COLO668 (cell line): ENCODE data around the gene ZNF292.
"Not testable (repeated sequence)": the region's sequence is repeated elsewhere in the genome, so short reads cannot be mapped to it uniquely, and the experiment has no call there.

Source experiments
- DNase-seq: peaks from one replicate; lab custom pipeline; 2025; ENCODE audit not compliant: unreplicated experiment; lab: John Stamatoyannopoulos, UW

The ZNF292 gene

DNA sequence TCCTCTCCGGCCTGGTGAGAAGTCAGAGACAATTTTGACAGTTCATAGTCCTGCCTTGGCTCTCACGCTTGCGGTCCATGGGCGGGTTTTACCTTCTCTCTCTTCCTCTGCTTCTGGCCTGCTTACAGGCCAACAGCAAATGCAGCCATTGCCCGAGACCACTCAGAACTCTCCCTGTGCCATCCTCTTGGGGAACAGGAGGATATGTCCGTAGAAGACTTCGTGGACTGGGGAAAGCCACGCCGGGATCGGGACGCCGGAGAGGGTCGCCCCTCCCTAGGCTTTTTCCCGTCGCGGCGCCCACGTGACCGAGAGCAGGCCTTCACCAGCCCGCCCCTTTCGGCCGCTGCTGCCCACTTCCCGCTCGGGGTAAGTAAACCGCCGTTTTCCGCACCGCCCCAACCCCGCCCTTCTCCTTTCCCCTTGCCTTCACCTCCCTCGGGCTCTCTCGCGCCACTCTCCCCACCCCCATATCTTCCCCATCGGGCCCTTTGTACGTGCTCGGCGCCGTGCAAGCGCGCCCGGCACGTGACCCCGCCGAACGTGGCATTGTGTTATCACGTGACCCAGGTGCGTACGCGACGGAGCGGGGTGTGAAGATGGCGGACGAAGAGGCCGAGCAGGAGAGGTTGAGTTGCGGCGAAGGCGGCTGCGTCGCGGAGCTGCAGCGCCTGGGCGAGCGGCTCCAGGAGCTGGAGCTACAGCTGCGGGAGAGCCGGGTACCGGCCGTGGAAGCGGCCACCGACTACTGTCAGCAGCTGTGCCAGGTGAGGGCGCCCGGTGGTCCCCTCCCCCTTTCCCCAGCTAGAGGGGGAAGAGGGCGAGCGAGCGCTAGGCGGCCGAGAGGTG, at the start of gene ZNF292:
Gene ZNF292, plus strand, starts transcription at position 573 of the 849 bp plus-strand sequence. Its CDS starts 27 bp downstream, at position 600.
- peak; percentile 95 for DNase-seq

DNA sequence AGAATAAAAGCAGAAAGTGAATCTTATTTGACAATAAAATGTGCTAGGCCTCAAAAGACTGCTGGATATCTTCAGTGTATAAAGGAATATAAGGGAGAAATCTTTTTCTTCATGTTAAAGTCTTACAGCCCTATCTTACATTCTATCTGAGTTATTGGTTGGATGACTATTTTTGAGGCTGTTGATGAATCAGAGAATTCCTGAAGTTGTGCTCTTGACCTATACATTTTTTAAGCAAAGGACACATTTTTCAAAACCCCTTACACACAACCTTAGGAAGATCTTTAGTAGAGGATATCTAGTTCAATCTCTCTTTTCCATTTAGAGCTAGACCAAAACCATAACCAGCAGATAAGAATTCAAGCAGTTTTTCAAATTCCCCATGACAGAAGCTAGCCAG, 49.5 kb upstream of the ZNF292 start:
- DNase-seq = no peak

DNA sequence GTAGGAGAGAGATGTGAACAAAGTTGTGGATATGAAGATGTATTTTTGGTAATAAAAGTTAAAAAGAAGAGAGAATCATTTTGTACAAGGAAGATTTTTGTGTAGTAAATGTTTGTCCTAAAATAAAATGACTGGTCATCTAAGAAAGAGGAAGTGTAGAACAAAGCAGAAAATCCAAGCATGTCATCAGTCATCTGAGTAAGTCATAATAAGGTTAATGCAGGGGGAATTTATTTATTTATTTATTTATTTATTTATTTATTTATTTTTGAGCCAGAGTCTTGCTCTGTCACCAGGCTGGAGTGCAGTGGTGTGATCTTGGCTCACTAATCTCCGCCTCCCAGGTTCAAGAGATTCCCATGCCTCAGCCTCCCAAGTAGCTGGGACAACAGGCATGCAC, 44.7 kb upstream of the ZNF292 start:
- no peak for DNase-seq

DNA sequence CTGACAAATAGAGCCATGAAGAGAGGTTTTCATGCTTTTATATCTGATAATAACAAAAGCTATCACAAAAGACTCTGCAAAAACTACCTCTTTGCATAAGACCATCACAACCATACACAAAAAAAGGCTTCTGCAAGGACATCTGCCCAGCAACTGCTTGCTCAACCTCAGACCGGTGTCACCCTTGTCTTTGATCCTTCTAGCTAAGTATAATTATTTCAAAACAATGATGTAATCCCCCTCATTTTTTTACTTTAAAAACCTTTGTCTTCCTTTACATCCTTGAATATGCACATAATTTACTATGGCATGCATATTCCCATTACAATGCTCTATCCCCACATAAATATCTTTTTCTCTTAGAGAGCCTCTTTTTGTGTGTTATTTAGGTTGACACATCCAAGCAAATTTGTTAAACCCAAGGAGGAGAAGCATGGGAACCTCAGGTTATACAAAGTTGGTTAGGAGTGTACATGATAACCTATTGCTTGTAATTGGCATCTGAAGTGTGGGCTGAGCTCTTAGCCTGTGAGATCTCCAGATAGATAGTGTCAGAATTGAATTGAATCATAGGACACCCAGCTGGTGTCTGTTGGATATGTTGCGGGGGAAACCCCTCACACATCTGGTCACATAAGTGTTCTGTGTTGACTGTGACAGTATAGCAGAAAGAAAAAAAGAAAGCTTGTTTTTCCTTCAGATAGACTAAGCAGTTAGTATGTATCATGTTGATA, 39.8 kb upstream of the ZNF292 start:
- no peak for DNase-seq

DNA sequence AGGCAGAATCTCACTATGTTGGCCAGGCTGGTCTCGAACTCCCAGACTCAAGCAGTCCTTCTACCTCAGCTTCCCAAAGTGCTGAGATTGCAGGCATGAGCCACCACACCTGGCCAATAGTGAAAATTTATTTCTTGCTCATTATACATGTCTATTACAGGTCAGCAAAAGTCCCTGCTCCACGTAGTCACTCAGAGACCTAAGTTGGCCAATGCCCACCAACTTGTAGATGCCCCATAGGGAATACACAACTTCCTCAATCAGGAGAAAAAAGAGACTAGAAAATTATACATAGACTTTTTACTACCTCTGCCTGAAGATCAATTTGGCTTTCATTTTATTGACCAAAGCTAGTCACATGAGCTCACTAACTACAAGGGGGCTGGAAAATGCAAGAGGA, 38.4 kb upstream of the ZNF292 start:
- DNase-seq = no peak

DNA sequence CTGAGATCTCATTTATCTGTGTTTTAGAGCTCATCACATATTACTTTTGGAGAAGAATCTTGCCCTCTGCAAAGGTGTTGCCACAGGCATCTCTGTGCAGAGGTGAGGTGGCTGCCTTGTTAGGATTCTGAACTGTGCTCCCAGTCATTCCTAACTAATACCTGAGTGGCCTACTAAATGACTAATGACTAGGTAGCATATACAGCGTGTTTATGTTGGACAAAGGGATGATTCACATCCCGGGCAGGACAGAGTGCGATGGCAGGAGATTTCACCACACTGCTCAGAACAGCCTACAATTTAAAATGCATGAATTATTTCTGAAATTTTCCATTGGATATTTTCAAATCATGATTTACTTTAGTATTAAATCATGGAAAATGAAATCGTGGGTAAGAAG, 37.3 kb upstream of the ZNF292 start:
- DNase-seq = no peak

DNA sequence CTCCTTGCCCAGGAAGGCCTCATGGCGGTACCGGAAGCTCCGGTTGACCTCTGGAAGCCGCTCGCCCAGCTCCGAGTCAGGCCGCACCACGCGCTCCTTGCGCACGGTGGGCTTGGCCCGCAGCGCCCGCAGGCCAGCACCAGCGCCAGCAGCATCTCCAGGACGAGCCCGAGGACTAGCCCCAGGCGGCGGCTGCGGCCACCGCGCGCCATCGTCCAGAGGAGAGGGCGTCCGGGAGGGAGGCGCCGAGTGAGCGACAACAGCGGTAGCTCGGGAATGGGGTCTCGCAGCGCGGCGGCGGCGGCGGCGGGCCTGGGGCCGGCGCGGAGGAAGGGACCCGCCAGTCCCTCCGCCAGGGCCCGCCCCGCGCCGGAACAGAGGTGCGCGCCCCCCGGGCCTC, 32.9 kb upstream of the ZNF292 start:
- DNase-seq = no peak

DNA sequence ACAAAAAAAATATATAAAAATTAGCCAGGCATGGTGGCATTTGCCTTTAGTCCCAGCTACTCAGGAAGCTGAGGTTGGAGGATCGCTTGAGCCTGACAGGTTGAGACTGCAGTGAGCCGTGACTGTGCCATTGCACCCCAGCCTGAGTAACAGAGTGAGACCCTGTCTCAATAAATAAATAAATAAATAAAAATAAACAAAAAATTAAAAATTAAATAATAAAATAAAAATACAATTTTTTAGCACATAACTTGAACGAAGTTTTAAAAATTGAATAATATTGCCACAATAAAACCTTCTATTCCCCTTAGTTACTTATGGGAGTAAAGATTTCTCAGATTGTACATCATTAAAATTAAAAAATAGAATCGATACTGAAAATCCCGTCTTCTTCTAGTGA, 31.3 kb upstream of the ZNF292 start:
- no peak for DNase-seq

DNA sequence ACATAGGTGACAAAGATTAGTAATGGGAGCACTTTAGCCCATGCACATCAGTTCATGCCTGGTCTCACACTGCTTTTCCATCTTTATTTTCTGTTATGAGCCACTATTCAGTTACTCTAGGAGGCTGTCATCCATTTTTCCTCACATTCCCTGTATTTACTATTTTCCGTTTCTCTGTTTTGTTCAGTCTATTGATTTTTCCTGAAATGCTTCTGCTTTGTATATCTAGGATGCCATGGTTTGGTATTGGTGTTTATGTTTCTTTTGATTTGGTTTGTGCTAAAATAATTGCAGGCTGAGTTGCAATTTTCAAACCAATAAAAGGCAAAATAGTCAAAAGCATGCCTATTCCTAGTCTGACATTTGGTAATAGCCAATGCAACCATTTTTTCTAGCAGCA, 28.9 kb upstream of the ZNF292 start:
- no peak for DNase-seq

DNA sequence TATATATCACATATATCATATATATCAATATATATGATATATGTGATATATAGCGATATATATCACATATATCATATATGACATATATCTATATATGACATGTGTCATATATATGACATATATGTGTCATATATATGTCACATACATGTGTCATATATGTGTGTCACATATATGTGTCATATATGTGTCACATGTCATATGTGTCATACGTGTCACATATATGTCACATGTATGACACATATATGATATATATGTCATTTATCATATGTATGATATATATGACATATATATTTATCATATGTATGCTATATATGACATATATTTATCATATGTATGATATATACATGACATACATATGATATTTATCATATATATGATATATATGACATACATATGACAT, 27.6 kb upstream of the ZNF292 start:
- DNase-seq = no peak

DNA sequence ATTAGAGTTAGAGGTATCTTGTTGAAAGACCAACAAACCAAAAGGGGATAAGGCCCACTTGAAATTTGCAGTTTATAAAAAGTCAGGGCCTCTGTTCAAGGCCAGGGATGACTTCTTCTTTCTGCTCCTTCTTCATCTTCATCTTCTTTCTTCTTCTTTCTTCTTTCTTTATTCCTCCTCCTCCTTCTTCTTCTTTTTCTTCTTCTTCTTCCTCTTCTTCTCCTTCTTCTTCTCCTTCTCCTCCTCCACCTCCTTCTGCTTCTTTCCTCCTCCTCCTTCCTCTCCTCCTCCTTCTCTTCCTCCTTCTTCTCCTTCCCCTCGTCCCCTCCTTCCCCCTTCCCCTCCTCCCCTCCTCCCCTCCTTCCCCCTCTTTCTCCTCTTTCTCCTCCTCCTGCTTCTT, 18.4 kb upstream of the ZNF292 start:
- no peak for DNase-seq

DNA sequence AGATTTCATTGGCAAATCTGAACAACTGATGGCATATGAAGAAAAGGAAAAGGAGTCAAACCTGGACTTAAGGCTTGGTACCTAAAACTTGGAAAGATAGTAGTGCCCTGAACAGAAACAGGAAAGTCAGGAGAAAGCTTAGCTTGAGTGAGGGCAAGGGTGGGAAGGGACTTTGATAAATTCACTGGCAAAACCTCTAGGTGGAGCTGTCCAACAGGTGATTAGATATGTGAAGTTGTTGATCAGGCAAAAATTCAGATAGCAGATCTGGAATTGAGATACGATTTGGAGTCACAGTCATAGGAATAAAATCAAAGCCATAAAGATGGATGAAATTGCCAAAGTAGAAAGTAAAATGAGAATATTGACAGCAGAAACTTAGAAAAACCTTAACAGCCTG, 16.1 kb upstream of the ZNF292 start:
- peak; percentile 13 for DNase-seq

DNA sequence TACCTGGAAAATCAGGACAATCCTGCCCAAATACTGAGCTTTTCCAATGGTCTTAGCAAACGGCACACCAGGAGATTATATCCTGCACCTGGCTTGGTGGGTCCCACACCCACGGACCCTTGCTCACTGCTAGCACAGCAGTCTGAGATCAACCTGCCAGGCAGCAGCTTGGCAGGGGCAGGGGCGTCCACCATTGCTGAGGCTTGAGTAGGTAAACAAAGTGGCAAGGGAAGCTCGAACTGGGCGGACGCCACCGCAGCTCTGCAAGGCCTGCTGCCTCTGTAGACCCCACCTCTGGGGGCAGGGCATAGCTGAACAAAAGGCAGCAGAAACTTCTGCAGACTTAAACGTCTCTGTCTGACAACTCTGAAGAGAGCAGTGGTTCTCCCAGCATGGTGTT, 15.4 kb upstream of the ZNF292 start:
- not testable (repeated sequence) for DNase-seq

DNA sequence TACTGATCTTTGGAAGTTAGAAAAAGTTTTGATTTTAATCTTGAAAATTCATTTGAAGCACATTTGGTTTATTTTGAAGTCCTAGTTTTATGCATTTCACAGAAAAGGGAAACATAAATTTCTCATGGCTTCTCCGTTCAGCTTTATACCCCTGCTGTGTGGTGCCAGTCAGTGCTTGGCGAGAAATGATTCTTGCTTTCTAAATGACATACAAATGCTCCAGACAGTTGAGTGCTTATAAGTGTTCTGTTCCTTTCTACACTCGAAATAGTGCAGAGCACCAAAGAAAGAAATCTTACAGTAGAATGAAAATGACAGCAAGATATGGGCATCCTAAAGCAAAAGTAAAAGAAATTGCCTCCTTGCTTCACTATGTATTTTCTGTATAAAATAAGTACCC, 9.0 kb upstream of the ZNF292 start:
- DNase-seq = no peak

DNA sequence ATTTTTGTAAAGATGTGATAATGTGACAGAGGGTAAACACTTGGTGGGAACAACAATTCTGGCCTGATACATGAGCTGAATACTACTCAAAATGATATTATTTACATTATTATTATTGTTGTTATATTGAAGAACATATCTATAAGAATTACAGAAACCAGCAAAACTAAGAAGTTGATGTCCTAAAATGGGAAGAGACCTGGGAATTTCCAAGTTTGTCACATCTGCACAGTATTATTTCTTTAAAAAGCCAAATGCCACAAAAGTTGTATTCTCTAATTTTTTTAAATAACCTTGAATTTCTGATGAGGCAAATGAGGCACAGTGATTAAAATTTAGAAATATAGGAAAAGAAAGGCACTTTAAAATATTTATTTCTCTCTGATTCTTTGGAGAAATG, 5.0 kb upstream of the ZNF292 start:
- no peak for DNase-seq

DNA sequence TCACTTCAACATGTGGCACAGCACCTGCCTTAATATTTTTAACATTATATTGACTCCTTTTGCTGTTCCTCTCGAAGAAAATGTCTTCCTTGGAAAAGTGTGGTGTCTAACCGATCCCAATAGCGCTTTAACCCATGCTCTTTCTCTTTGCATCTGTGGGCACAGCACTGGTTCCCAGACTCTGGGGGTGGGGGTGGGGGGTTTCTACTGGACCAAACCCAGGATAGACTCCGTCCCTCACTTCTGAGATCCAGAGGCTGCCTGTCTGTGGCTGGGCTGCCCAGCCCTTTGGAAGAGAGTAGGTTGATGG, 3.9 kb upstream of the ZNF292 start:
- DNase-seq = no peak

DNA sequence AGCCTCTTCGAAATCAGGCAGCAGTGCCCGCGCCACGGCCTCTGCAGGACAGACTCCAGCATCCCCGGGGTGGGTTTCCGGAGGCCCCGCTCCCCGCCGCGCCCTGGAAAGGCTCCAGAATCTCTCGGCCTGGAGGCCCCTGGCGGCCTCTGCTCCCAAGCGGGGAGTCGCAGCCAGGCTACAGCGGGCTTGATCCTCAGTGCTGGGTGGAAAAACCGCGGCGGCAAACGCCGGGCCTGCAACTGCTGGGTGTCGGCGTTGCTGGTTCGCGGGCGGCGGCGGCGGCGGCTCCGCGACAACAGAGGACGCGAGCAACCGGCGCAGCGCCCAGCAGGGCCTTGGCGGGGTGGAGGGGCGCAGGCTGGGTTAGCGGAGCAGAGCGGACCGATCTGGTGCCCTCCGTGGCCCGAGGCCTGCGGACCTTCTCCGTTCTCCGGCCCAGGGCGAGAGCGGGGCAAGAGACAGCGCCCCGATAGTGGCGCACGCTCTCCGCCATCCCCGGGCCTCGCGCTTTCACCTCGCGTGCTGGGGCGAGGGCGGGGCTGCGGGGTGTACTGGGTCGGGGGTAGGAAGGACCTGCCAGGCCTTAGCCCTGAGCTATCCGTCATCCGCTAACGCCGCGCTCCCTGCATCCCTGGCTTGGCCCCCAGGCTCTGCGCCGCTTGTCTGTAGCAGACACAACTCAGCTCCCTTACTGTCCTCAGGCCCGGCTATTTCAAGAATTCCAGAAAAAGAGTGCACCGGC, 3.4 kb upstream of the ZNF292 start:
- peak; percentile 75 for DNase-seq

DNA sequence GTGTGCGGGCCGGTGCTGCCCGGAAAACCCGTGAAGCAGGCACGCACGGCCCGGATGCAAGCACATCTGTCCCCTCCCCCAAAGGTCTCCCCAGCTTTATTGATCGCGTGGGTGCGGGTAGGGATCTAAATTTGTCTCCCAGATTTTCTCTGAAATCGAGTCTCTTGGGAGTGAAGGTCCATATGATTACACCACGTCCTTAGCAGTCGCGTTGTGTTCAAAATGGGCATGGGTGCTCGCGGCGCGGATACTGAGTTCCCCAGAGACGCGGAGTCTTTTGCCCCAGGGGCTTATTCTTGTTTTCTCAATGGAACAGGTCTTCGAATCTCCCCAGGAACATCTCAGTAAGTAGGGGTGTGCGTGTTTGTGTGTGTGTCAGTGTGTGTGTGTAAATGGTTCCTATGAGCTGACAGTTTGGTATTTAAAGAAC, 2.8 kb upstream of the ZNF292 start:
- peak; percentile 52 for DNase-seq

DNA sequence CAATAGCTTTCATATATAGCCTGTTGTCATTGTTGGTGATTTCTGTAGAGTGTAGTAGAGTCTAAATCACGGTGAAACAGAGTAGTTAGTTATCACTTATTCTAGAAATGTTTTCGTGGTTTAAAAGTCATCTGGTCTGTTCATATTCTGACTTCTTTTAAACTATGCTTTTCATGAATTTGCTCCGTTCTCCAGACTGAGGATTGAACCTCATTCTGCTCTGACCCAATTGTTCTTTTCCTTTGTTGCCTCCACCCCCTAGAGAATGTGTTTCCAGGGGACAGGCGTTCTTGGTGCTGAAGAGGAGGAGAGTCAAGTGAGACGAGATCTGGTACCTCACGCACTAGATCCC, 748 bp upstream of the ZNF292 start:
- no peak for DNase-seq

DNA sequence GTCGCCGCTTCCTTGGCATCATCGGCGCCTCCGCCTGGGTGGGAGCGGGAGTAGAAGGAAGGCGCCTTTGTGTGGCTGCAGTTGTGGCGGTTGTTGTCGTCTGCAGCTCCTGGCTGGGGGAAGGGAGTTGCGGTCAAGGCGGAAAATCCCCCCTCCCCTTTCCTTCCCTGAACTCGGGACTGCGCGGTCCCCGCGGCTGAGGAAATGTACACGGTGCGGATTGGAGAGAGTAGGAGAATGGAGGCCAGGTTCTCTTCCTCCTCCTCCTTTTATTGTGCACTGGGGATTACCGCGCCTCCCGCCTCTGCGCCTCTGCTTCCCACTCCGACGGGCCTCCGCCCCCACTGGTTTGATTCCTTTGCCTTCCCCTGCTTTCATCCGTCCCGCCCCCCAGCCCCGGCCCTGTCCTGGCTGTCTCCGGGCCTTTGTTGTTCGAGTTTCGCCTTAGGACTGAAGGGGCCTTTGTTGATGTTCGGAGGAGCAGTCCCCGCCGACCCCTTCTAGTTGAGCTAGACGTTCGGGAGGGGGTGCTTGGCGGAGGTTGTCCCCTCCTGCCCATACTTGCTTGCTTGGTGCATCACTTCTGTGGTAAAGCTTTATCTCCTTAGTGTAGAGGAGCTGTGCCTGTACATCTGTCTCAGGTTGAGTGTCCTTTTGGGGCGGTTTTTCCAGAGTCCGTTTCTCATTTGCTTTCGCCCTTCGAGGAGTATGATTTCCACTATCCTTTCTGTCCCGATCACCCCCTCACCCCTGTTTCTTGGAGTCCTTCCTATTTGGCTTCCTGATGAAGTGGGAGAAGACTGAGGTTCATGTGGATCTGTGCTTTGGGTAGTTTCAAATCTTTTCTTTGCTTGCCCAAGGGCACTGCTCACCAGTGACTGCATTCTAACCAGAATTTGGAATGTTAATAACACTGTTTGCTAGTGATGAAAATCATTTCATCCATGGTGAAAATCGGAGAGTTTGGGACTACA, 764 bp downstream of the ZNF292 start:
- peak; percentile 29 for DNase-seq

DNA sequence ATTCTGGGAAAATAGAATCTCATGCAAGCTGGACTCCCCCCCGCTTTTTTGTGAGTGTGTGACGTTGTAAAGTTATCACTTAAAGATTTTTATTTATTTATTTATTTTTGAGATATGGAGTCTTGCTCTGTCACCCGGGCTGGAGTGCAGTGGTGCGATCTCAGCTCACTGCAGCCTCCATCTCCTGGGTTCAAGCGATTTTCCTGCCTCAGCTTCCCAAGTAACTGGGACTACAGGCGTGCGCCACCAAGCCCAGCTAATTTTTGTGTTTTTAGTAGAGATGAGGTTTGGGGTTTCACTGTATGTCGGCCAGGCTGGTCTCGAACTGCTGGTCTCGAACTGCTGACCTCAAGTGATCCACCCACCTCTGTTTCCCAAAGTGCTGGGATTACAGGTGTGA, 2.2 kb downstream of the ZNF292 start:
- DNase-seq = not testable (repeated sequence)
